HFFc6 (cell line): Measurements from ENCODE around the gene KIAA0232. TPM values are rescaled to one million over a fixed set of nuclear protein-coding genes. Genes with fewer than 3 reads are reported as not detected.

Experiments used
- DNase-seq: peaks from one replicate; pipeline ENCODE4 v3.0.0-alpha.2; 2018
- H3K27ac Mint-ChIP-seq: 2 replicates; pipeline ENCODE4 v1.8.0; 2020; ENCODE audit warnings: mild to moderate bottlenecking, mixed read lengths
- H3K27me3 Mint-ChIP-seq: 2 replicates; pipeline ENCODE4 v1.8.0; 2021; ENCODE audit warnings: mild to moderate bottlenecking, moderate library complexity, mixed read lengths; ENCODE audit not compliant: insufficient read depth
- H3K36me3 Mint-ChIP-seq: 2 replicates; pipeline ENCODE4 v1.8.0; 2021; ENCODE audit warnings: low read depth, mixed read lengths
- H3K4me1 Mint-ChIP-seq: 2 replicates; pipeline ENCODE4 v1.8.0; 2020; ENCODE audit warnings: low read depth, mixed read lengths
- H3K4me3 Mint-ChIP-seq: 2 replicates; pipeline ENCODE4 v1.8.0; 2020; ENCODE audit warnings: mild to moderate bottlenecking, moderate library complexity, mixed read lengths
- H3K9me3 Mint-ChIP-seq: 2 replicates; pipeline ENCODE4 v1.8.0; 2020; ENCODE audit warnings: mild to moderate bottlenecking, mixed read lengths
- CTCF ChIP-seq: fragments of 200-600 bp; sonication (generic); IDR thresholded peaks from 2 replicates; pipeline ENCODE4 v1.5.0; 2021; ENCODE audit warnings: antibody characterized with exemption, mild to moderate bottlenecking
- total RNA-seq, 6 experiments: library from RNA; stranded (reverse); fragmentation: NEBNext Ultra II Directional; extraction: Animal tissue kit (Norgen Biotek cat#: 25700); gene quantifications; 2 replicates in 1 of 6; 3 replicates in 5 of 6; pipeline ENCODE4 v1.2.3, GENCODE V29; 2021

KIAA0232 gene
- total RNA-seq, 6 experiments from 2014 or later = 15.2 to 21.2 (median 19.0) TPM

GRCh38 chr4:6893449-6894085 lies 111.0 kb downstream of the KIAA0232 start:
- Mint-ChIP-seq H3K9me3 (peaks cover 7% of the 10 kb centered on the region; the same call in 1 of the 2 replicates), H3K36me3 (peaks cover 6% of the 10 kb centered on the region; the same call in 1 of the 2 replicates), H3K27ac (peak overlapping the region; percentile 85), H3K27me3 (peaks cover 6% of the 10 kb centered on the region), H3K4me1 (peaks cover 25% of the 10 kb centered on the region), H3K4me3 (no peak overlapping the region)
- DNase-seq = no peak
- no peak for TF ChIP-seq CTCF

- no peak for DNase-seq
- Mint-ChIP-seq H3K4me3 (no peak overlapping the region), H3K27ac (peak overlapping the region; percentile 85; the same call in 1 of the 2 replicates), H3K9me3 (peaks cover 7% of the 10 kb centered on the region; the same call in 1 of the 2 replicates), H3K4me1 (peaks cover 25% of the 10 kb centered on the region), H3K27me3 (peaks cover 7% of the 10 kb centered on the region), H3K36me3 (peaks cover 6% of the 10 kb centered on the region; the same call in 1 of the 2 replicates)
- TF ChIP-seq CTCF = no peak
Measured at GRCh38 chr4:6894086-6894478, 111.6 kb downstream of the KIAA0232 start.

GRCh38 chr4:6894528-6895498 lies 112.3 kb downstream of the KIAA0232 start:
- Mint-ChIP-seq H3K9me3 (peaks cover 7% of the 10 kb centered on the region; the same call in 1 of the 2 replicates), H3K27ac (no peak overlapping the region), H3K4me3 (no peak overlapping the region), H3K4me1 (peaks cover 25% of the 10 kb centered on the region), H3K36me3 (peaks cover 6% of the 10 kb centered on the region; the same call in 1 of the 2 replicates), H3K27me3 (peaks cover 7% of the 10 kb centered on the region)
- no peak for TF ChIP-seq CTCF
- DNase-seq = no peak

- Mint-ChIP-seq H3K36me3 (no peaks in the 10 kb centered on the region), H3K4me3 (no peak overlapping the region), H3K9me3 (no peaks in the 10 kb centered on the region), H3K4me1 (peaks cover 25% of the 10 kb centered on the region), H3K27ac (no peak overlapping the region), H3K27me3 (peaks cover 13% of the 10 kb centered on the region)
- DNase-seq = no peak
- no peak for TF ChIP-seq CTCF
Measured at GRCh38 chr4:6896035-6896434, 113.5 kb downstream of the KIAA0232 start.

GRCh38 chr4:6898763-6899162 lies 116.2 kb downstream of the KIAA0232 start:
- Mint-ChIP-seq H3K36me3 (no peaks in the 10 kb centered on the region), H3K27me3 (peaks cover 16% of the 10 kb centered on the region), H3K4me3 (no peak overlapping the region), H3K4me1 (peaks cover 4% of the 10 kb centered on the region; the same call in 1 of the 2 replicates), H3K9me3 (no peaks in the 10 kb centered on the region), H3K27ac (no peak overlapping the region)
- no peak for TF ChIP-seq CTCF
- no peak for DNase-seq
